Measurements from ENCODE around the gene NEUROG1.

NEUROG1 gene

GRCh38 chr5:135560858-135561257 lies 25.1 kb upstream of the NEUROG1 start (continued):
- TF ChIP-seq ZNF843 (tag by site-specific recombination; IDR thresholded peaks at IDR 0.05) (no peak), ZBTB1 (tag by site-specific recombination; IDR thresholded peaks at IDR 0.05) (no peak), ZSCAN30 (tag by site-specific recombination; IDR thresholded peaks at IDR 0.05) (peak; percentile 55; the same call in 1 of the 2 replicates), PRDM4 (tag by site-specific recombination; IDR thresholded peaks at IDR 0.05) (no peak), ZNF776 (tag by site-specific recombination; IDR thresholded peaks at IDR 0.05; ENCODE audit: borderline replicate concordance) (no peak), ZNF629 (tag by site-specific recombination; IDR thresholded peaks at IDR 0.05) (no peak), PRDM1 (tag by site-specific recombination; IDR thresholded peaks at IDR 0.05) (peak; percentile 32; the same call in 1 of the 2 replicates), TRIM28 (IDR thresholded peaks at IDR 0.05; ENCODE audit: borderline replicate concordance, low read length) (no peak), ZNF211 (tag by site-specific recombination; IDR thresholded peaks at IDR 0.05; ENCODE audit: low read depth) (no peak), ZBTB17 (tag by site-specific recombination; IDR thresholded peaks at IDR 0.05) (peak; percentile 51; the same call in 1 of the 2 replicates), ZBTB10 (tag by site-specific recombination; IDR thresholded peaks at IDR 0.05) (no peak), ZFP37 (tag by site-specific recombination; IDR thresholded peaks at IDR 0.05) (0 out of 2 replicates have a peak, but pooled peaks have one; percentile 19), CTCF (tag by site-specific recombination; IDR thresholded peaks at IDR 0.05) (peak; percentile 88), ZNF600 (tag by site-specific recombination; IDR thresholded peaks at IDR 0.05) (no peak), ZIC2 (tag by site-specific recombination; IDR thresholded peaks at IDR 0.05) (no peak), ZNF133 (tag by site-specific recombination; IDR thresholded peaks at IDR 0.05) (no peak), ZNF16 (tag by site-specific recombination; IDR thresholded peaks at IDR 0.05; ENCODE audit: low read depth) (no peak), ZNF18 (tag by site-specific recombination; IDR thresholded peaks at IDR 0.05) (no peak), ZNF660 (tag by site-specific recombination; IDR thresholded peaks at IDR 0.05) (peak; percentile 55; the same call in 1 of the 2 replicates), ZSCAN16 (tag by site-specific recombination; IDR thresholded peaks at IDR 0.05) (no peak), ZNF707 (tag by site-specific recombination; IDR thresholded peaks at IDR 0.05) (no peak), PRDM2 (tag by site-specific recombination; IDR thresholded peaks at IDR 0.05; ENCODE audit: borderline replicate concordance) (no peak), ZNF639 (tag by site-specific recombination; IDR thresholded peaks at IDR 0.05) (no peak), KLF17 (tag by site-specific recombination; IDR thresholded peaks at IDR 0.05) (no peak)

Data from HEK293 (cell line).